Inflammatory macrophage treated with lipopolysaccharide for 1 hour (primary cell): ENCODE results near the gene MYH13.

ENCODE experiments used
- DNase-seq, 2 donors: peaks; one replicate each; pipeline ENCODE4 v3.0.0-alpha.2; 2020 to 2022

Gene MYH13

DNA sequence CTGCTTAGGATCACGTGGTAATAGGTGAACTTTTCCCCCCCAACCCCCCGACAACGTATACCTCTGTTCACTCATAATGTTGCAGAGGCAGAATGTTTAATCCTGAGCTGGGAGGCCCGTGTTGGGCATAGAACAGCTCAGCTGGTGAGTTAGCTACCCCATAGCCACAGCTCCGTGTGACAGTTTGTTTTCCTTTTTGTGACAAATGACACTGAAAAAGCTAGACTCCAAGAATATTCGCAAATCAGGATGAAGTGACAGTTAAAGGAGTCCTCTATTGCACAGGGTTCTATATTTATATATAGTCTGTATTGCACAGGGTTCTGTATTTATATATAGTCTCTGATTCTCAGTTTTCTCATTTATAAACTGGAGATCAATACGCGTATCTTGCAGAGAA, 33.8 kb downstream of the MYH13 start:
- DNase-seq, result no peak

DNA sequence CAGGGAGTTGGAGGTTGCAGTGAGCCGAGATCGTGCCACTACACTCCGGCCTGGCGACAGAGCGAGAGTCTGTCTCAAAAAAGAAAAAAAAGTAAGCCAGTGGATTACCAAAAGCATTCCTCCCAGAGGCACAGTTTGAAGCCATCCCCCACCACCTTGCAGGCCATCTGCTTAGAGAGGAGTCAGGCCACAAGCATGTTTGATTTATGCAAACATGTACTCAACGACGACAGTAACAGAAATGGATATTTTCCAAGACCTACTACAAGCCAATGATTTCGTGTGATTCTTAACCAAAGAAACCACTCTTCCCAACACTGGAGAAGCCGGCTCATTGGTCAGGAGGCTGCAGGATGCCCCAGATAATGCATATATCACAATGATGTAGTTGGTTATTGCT, 34.8 kb downstream of the MYH13 start:
- DNase-seq, result no peak

DNA sequence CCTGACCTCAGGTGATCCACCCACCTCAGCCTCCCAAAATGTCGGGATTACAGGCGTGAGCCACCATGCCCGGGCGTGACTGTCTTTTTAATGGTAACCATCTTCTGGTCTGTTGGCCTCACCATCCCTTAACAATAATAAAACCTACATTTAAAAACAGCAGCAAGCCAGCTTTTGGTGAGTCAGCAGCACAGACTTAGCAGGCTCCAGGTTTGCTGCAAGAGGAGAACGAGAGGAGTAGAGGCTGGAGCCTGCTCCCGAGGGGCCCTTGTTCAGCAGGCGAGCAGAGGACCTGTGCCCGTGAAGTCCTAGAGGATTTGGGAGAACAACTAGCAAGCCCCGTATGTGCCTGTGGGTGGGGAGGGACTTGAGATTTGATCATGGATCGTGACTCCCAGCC, 35.7 kb downstream of the MYH13 start:
- DNase-seq, result no peak

DNA sequence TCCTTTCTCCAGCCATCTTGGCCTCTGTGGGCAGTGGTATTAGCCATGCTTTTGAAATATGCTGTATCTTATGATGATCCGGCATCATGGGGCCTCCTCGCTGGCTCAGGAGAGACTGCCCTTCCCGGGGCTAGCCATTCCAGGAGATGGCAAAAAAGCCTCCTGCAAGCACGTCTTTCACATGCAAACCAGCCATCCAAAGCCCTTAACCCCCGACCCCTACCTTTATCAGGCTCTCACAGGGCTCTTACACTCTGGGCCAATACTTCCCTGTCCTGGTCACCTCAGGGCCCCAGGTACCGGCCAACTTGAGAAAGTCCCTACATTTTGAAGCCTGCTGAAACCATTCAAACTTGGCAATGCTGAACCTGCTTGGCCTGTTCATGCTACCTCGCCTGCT, 36.4 kb downstream of the MYH13 start:
- DNase-seq, result no peak

GRCh38 chr17:10332515-10332914, 40.3 kb downstream of the MYH13 start:
- DNase-seq, result no peak

DNA sequence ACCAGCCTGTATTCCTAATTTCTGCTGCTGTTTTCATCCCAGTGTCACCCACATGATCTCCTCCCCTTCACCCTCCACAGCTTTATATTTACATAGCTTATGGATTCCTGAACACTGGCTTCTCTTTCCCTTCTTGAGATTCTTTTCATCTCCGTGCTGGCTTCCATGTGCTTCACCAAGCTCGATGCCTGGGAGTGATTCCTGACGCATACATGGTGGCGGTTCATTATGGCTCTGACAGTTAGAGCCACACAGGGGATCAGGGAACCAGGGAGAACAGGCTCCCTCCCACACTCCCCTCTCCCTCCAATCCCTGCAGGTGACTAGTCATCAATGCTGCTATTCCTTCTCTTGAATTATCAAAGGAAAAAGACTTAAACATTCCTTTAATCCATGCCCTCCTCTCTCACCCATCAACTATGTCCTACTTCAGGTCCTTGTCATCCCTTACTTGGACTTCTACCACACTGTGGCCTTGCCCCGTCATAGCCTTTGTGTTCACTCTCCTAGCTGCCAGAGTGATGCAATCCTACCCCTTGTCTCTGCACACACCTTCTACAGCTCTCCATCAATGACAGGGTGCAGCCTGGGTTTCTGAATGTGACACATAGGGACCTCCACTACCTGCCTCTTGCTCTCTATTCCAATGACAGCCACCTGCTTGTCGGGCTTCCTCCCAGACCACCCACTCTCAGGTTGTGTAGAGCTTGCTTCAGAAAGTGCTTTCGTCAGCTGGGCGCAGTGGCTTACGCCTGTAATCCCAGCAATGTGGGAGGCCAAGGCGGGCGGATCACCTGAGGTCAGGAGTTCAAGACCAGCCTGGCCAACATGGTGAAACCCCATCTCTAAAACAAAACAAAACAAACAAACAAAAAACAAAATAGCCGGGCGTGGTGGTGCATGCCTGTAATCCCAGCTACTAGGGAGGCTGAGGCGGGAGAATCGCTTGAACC, 43.6 kb downstream of the MYH13 start:
- no peak for DNase-seq

DNA sequence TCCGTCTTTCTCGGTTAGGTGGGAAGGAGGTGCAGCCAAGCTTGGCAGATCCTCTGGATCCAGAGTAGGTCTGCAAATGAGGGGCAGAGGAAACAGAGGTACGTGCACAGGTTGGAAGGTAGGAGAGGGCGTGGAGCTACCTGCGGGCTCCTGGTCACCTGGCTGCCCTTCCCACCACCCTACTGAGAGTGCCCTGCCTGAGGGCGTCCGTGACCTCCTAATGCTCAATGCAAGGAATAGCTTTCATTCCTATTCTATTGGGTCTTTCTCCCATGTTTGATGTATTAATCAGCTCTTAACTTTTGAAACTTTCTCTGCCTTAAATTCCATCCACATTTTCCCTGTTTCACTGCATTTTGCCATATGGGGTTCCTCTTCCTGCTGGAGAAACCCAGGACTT, 44.6 kb downstream of the MYH13 start:
- no peak for DNase-seq

GRCh38 chr17:10327640-10328039, 45.2 kb downstream of the MYH13 start:
- peak; percentile 43 to 92 for DNase-seq

GRCh38 chr17:10325031-10325695, 47.6 kb downstream of the MYH13 start:
- no peak for DNase-seq

- no peak for DNase-seq
Observed at GRCh38 chr17:10323812-10324610, 48.8 kb downstream of the MYH13 start.

- peak in 1 of 2 donors; percentile 9 for DNase-seq
Observed at GRCh38 chr17:10318535-10318934, 54.3 kb downstream of the MYH13 start.

DNA sequence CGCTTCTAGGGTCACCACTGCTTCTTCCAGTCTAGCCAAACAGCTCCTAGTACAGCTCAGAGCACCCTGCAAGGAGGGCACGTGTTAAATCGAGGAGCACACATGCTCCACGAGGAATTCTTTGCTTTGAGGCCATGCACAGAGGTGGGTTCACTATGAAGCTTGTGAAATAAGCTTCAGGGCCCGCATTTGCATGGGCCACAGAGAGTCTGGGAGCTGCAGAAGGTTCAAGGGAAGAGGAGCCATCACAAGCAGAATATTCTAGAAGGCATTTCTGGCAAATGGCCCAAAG, 55.3 kb downstream of the MYH13 start:
- no peak for DNase-seq

- DNase-seq, result peak; percentile 28 to 70
Observed at GRCh38 chr17:10316801-10317542, 55.8 kb downstream of the MYH13 start.

GRCh38 chr17:10314329-10314728, 58.5 kb downstream of the MYH13 start:
- DNase-seq, result no peak

DNA sequence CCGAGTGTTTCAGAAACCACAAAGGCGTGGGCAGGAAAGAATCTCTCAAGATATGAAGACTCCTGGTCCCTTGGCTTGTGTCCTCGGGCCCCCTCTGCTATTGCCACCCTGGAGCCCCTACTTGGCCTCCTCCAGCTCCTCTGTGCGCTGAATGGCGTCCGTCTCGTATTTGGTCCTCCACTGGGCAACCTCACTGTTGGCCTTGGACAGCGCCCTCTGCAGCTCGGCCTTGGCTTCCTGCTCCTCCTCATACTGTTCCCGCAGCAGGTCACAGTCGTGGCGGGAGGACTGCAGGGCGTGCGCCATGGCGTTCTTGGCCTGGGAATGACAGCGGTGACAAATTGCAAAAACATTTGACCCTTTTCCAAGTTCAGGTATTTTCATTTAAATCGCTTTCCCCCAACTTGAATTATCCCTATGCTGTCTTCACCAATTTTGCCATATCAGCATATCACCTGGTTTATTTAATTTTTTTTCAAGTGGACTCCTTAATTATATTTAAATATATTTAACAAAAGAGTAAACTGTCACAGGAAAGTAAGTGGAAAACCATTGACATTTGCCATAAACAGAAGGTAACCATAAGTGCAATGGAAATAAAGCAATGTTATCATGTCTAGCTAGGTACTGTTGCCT, 59.7 kb downstream of the MYH13 start:
- no peak for DNase-seq

DNA sequence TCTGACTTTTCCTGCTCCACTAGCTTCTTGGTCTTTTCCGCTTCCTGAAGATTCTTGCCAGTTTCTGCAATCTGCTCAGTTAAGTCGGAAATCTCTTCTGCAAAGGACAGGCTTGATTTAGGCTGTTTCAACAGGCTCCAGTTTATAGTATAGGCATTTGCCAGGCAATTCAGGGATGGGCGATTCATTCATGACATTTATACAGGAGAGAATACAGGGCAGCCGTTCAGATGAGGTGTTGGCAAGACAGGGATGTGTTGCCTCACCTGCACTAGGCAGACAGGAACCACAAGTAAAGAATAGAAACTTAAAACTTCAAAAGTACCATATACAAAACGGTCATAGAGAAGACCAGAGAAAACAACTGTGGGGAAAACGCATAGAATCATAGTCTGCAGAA, 61.7 kb downstream of the MYH13 start:
- no peak for DNase-seq

- DNase-seq, result no peak
Observed at GRCh38 chr17:10309003-10309974, 63.5 kb downstream of the MYH13 start.

- DNase-seq, result no peak
Observed at GRCh38 chr17:10306585-10306984, 66.2 kb downstream of the MYH13 start.

DNA sequence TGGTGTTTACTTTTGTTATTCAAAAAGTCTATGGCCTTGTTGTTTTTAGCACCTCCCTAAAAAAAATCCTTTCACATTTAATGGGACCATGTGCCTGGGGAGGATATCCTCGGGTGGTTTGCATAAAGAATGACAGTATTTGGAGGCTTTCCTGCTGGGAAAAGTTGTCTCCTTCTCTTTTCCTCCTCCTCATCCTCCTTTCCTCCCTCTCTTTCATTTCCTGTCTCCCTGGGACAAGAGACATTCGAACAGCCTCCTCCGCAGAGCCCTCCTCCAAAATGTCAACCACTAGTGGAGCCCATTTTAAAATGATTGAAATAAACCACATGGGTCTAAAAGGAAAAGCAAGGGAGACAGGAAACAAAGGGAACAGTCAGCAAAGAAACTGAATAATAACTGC, 67.4 kb downstream of the MYH13 start:
- DNase-seq, result no peak

- no peak for DNase-seq
Observed at GRCh38 chr17:10304758-10305300, 68.0 kb downstream of the MYH13 start.

- DNase-seq, result no peak
Observed at GRCh38 chr17:10297691-10298090, 75.1 kb downstream of the MYH13 start.
